ENCODE results near the gene TFF1.

DNA sequence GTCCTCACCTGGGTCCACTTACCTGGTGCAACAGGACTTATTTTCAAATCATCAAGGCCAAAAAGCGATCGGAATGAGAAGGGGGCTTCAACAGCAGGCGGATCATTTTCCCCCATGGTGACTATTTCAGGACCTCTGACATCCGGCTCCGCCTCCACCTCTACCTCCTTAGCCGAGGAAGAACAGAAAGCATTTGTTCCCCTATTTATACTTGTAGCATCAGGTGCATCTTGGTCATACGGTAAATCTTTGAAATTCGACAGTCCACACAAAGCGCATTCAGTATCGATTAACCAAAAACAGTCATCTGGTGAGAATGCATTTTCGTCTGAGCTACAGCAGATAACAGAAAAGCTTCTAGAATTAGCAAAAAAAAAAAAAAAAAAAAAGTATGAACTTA lies 29.0 kb upstream of the TFF1 start:
- TF ChIP-seq, protein P1, sequence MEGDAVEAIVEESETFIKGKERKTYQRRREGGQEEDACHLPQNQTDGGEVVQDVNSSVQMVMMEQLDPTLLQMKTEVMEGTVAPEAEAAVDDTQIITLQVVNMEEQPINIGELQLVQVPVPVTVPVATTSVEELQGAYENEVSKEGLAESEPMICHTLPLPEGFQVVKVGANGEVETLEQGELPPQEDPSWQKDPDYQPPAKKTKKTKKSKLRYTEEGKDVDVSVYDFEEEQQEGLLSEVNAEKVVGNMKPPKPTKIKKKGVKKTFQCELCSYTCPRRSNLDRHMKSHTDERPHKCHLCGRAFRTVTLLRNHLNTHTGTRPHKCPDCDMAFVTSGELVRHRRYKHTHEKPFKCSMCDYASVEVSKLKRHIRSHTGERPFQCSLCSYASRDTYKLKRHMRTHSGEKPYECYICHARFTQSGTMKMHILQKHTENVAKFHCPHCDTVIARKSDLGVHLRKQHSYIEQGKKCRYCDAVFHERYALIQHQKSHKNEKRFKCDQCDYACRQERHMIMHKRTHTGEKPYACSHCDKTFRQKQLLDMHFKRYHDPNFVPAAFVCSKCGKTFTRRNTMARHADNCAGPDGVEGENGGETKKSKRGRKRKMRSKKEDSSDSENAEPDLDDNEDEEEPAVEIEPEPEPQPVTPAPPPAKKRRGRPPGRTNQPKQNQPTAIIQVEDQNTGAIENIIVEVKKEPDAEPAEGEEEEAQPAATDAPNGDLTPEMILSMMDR (conservative IDR thresholded peaks at IDR 0.05; ENCODE audit: low read length), result no peak
- no peak for TF ChIP-seq EZH2phosphoT487 (IDR thresholded peaks at IDR 0.05; ENCODE audit: borderline replicate concordance, low read depth, low read length)
